IMR-90 (cell line): ENCODE data around the gene ZNF565.

Experiments used
- CEBPB ChIP-seq: IDR thresholded peaks from 2 replicates; pipeline ENCODE4 v1.6.1; 2012; ENCODE audit warnings: low read depth, low read length, improper control_type of control experiment
- CHD1 ChIP-seq: IDR thresholded peaks from 2 replicates; pipeline ENCODE4 v1.6.1; 2012; ENCODE audit warnings: low read depth, low read length, improper control_type of control experiment
- MAFK ChIP-seq: IDR thresholded peaks from 2 replicates; pipeline ENCODE4 v1.6.1; 2012; ENCODE audit warnings: low read depth, low read length, improper control_type of control experiment
- RCOR1 ChIP-seq: IDR thresholded peaks from 2 replicates; pipeline ENCODE4 v1.6.1; 2012; ENCODE audit warnings: mild to moderate bottlenecking, low read length, improper control_type of control experiment; ENCODE audit not compliant: insufficient replicate concordance
- SMC3 ChIP-seq: fragments of 150-350 bp; IDR thresholded peaks from 2 replicates; pipeline ENCODE4 v1.6.1; 2016; ENCODE audit warnings: low read depth, mild to moderate bottlenecking, antibody characterized with exemption, low read length, moderate library complexity
- TF ChIP-seq, protein P1 (sequence below): conservative IDR thresholded peaks from 2 replicates; pipeline ENCODE4 v1.5.1; 2012; ENCODE audit warnings: mild to moderate bottlenecking, low read depth, low read length, improper control_type of control experiment
- TF ChIP-seq, protein P2 (sequence below): fragments of 150-350 bp; IDR thresholded peaks from 2 replicates; pipeline ENCODE4 v1.6.1; 2016; ENCODE audit warnings: low read depth, mild to moderate bottlenecking, low read length, moderate library complexity, borderline replicate concordance

DNA sequence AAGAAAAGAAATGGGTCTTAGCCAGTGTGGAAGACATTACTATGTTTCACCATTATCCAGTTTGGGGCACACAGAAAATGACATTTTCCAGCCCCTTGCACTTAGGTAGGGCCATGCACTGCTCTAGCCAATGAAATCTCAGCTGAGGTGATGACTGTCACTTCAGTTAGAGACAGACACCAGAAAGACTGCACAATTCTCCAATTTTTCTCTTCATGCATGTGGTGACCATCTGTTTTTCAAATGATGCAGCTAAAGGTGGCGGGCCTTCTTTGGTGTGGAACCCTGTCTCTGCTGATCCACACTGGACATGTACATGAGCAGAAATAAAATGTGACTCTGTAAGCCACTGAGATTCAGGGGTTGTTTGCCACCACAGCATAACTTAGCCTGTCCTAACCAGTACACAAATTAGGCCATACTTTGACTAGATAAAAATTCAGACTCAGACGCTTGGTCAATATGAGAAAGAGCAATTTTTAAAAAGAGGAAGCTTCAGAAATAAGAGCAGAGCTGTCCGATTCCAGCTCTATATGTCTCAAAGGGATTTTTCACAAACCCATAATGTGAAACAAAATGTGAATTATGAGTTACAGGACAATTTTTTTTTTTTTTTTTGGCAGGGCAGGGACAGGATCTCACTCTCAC is 6.7 kb downstream of the ZNF565 start:
- TF ChIP-seq, protein P1, sequence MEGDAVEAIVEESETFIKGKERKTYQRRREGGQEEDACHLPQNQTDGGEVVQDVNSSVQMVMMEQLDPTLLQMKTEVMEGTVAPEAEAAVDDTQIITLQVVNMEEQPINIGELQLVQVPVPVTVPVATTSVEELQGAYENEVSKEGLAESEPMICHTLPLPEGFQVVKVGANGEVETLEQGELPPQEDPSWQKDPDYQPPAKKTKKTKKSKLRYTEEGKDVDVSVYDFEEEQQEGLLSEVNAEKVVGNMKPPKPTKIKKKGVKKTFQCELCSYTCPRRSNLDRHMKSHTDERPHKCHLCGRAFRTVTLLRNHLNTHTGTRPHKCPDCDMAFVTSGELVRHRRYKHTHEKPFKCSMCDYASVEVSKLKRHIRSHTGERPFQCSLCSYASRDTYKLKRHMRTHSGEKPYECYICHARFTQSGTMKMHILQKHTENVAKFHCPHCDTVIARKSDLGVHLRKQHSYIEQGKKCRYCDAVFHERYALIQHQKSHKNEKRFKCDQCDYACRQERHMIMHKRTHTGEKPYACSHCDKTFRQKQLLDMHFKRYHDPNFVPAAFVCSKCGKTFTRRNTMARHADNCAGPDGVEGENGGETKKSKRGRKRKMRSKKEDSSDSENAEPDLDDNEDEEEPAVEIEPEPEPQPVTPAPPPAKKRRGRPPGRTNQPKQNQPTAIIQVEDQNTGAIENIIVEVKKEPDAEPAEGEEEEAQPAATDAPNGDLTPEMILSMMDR = no peak
- no peak for TF ChIP-seq RCOR1
- TF ChIP-seq MAFK = no peak
- TF ChIP-seq, protein P2, sequence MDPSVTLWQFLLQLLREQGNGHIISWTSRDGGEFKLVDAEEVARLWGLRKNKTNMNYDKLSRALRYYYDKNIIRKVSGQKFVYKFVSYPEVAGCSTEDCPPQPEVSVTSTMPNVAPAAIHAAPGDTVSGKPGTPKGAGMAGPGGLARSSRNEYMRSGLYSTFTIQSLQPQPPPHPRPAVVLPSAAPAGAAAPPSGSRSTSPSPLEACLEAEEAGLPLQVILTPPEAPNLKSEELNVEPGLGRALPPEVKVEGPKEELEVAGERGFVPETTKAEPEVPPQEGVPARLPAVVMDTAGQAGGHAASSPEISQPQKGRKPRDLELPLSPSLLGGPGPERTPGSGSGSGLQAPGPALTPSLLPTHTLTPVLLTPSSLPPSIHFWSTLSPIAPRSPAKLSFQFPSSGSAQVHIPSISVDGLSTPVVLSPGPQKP = no peak
- TF ChIP-seq CHD1 = no peak
- no peak for TF ChIP-seq SMC3
- TF ChIP-seq CEBPB = no peak
